ENCODE results near the gene HCRTR2. TPM values are rescaled to one million over a fixed set of nuclear protein-coding genes. Genes with fewer than 3 reads are reported as not detected.

Gene HCRTR2
- total and polyA plus RNA-seq, 2 of the 8 experiments (the other 6 are each of a cell fraction or from before 2014, with no cell fraction given) = 0.19 to 0.23 TPM

GRCh38 chr6:55130806-55131324, 43.5 kb upstream of the HCRTR2 start:
- Histone ChIP-seq H2BK20ac (ENCODE audit: low read length) (no peak overlapping the region), H3K9me3 (ENCODE audit: insufficient read depth in 2 of 2, low read depth in 1 of 2, low read length in 1 of 2) (peaks cover 0 to under 1% of the 10 kb centered on the region in 2 experiments; a peak in 1 of 4 replicates), H2AFZ (ENCODE audit: low read length) (no peak overlapping the region), H4K91ac (replicated peaks; ENCODE audit: insufficient read length, low read length) (no peak overlapping the region), H3K79me1 (ENCODE audit: low read depth, low read length) (no peaks in the 10 kb centered on the region), H3K4me2 (ENCODE audit: insufficient read depth in 1 of 2, low read depth in 2 of 2, low read length in 2 of 2) (no peak overlapping the region), H3K23ac (ENCODE audit: insufficient read length) (no peak overlapping the region), H4K8ac (ENCODE audit: extremely low read depth, insufficient read depth, low read length) (no peak overlapping the region), H3K79me2 (ENCODE audit: control insufficient read depth in 1 of 2, insufficient read depth in 2 of 2, low read length in 2 of 2) (no peaks in the 10 kb centered on the region), H3K27me3 (replicated peaks in 1 of 4; ENCODE audit: control insufficient read depth in 3 of 4, extremely low read depth in 1 of 4, insufficient read depth in 3 of 4, low read length in 3 of 4) (no peaks in the 10 kb centered on the region), H3K23me2 (ENCODE audit: low read depth, low read length) (no peaks in the 10 kb centered on the region), H2BK5ac (ENCODE audit: low read depth, low read length) (no peak overlapping the region), H3K9ac (replicated peaks in 1 of 4; ENCODE audit: extremely low read depth in 1 of 4, low read depth in 3 of 4, low read length in 3 of 4) (no peak overlapping the region), H2AK5ac (ENCODE audit: low read depth, low read length) (no peak overlapping the region), H3K56ac (replicated peaks; ENCODE audit: insufficient read length, low read depth, low read length) (no peak overlapping the region), H2BK120ac (replicated peaks; ENCODE audit: low read depth, low read length) (no peak overlapping the region), H2BK12ac (ENCODE audit: low read depth, low read length) (no peak overlapping the region), H3K14ac (ENCODE audit: insufficient read length) (no peak overlapping the region), H3K4me1 (replicated peaks in 1 of 4; ENCODE audit: control insufficient read depth in 3 of 4, insufficient read depth in 4 of 4, low read length in 3 of 4) (no peaks in the 10 kb centered on the region), H3K27ac (ENCODE audit: low read depth, low read length) (no peak overlapping the region), H3K4ac (replicated peaks; ENCODE audit: insufficient read length, low read depth, low read length) (no peak overlapping the region), H3K4me3 (ENCODE audit: extremely low read depth in 1 of 4, insufficient read depth in 2 of 4, low read depth in 3 of 4, low read length in 4 of 4) (no peak overlapping the region), H3K18ac (ENCODE audit: extremely low read depth, low read length) (no peak overlapping the region), H2BK15ac (ENCODE audit: low read length) (no peak overlapping the region), H4K5ac (ENCODE audit: insufficient read length, low read depth, low read length) (no peak overlapping the region), H4K20me1 (replicated peaks in 1 of 2; ENCODE audit: control insufficient read depth in 1 of 2, insufficient read depth in 2 of 2, low read length in 2 of 2) (no peaks in the 10 kb centered on the region), H3K36me3 (ENCODE audit: control insufficient read depth in 2 of 4, insufficient read depth in 4 of 4, low read length in 3 of 4) (no peaks in the 10 kb centered on the region; a peak in 1 of 8 replicates)
- ChIA-PET CTCF (ENCODE audit: partially characterized antibody) (interaction anchor here (1.4 kb wide), 1 partner anchor 27 kb away, joined by 3 read pairs; no protein-coding TSS in a partner anchor), POLR2A (ENCODE audit: partially characterized antibody) (no interaction called here)
- DNase-seq (ENCODE audit: low read depth in 1 of 2, low spot score in 2 of 2) (no peak), FAIRE-seq (no peak)
- TF ChIP-seq CHD7 (IDR thresholded peaks at IDR 0.05; ENCODE audit: insufficient replicate concordance, low read length) = no peak

All from H1 (cell line).